Testis (tissue), 2 donors: ENCODE results near the gene CYP24A1.

Experiments
- POLR2A ChIP-seq: fragments of 450-650 bp; IDR thresholded peaks from one replicate; pipeline ENCODE4 v1.6.1; 2017; ENCODE audit warnings: antibody characterized with exemption, mild to moderate bottlenecking, moderate library complexity
- TF ChIP-seq, protein P1 (sequence below), 3 experiments: fragments of 450-650 bp in 2 of 3; fragments of 200-600 bp in 1 of 3; sonication (generic) in 1 of 3; IDR thresholded peaks; one replicate each; pipeline ENCODE4 v1.5.1; 2016 to 2019; ENCODE audit warnings: antibody characterized with exemption in 3 of 3, mild to moderate bottlenecking in 2 of 3, moderate library complexity in 1 of 3

DNA sequence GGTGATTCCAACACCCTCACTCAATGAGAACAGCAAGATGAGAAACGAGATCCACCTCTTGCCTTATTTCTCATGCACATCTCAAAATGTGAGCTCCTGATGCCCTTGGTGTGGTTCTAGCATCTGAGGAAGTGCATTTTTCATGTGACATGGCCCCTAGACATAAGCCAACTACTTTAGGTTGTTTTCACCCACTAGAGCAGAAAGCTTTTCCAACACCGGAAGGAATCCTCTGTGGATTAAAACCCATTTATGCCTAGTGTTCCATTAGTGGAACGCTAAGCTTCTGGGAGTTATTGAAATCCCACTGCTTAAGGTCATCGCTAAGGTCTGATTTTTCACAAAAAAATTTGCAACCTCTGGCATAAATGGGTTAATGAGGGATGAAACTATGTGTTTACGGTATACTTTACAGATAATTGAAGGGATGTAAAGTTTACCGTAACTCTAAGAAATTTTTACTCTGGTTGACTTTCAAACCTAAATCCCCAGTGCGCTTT is 24.0 kb downstream of the CYP24A1 start:
- TF ChIP-seq, protein P1, sequence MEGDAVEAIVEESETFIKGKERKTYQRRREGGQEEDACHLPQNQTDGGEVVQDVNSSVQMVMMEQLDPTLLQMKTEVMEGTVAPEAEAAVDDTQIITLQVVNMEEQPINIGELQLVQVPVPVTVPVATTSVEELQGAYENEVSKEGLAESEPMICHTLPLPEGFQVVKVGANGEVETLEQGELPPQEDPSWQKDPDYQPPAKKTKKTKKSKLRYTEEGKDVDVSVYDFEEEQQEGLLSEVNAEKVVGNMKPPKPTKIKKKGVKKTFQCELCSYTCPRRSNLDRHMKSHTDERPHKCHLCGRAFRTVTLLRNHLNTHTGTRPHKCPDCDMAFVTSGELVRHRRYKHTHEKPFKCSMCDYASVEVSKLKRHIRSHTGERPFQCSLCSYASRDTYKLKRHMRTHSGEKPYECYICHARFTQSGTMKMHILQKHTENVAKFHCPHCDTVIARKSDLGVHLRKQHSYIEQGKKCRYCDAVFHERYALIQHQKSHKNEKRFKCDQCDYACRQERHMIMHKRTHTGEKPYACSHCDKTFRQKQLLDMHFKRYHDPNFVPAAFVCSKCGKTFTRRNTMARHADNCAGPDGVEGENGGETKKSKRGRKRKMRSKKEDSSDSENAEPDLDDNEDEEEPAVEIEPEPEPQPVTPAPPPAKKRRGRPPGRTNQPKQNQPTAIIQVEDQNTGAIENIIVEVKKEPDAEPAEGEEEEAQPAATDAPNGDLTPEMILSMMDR (IDR thresholded peaks at IDR 0.05): no peak
- no peak for TF ChIP-seq POLR2A
